Panc1 (cell line): ENCODE data around the gene SLC6A17.

Experiments used
- CTCF ChIP-seq: fragments of 450-650 bp; IDR thresholded peaks from 2 replicates; pipeline ENCODE4 v1.5.1; 2017; ENCODE audit warnings: mild to moderate bottlenecking
- POLR2AphosphoS5 ChIP-seq: IDR thresholded peaks from 2 replicates; pipeline ENCODE4 v1.6.1; 2012; ENCODE audit warnings: mild to moderate bottlenecking, low read depth, low read length, moderate library complexity
- SIN3A ChIP-seq: IDR thresholded peaks from 2 replicates; pipeline ENCODE4 v1.6.1; 2012; ENCODE audit warnings: low read depth, mild to moderate bottlenecking, low read length, moderate library complexity, borderline replicate concordance; ENCODE audit not compliant: insufficient read depth
- TCF7L2 ChIP-seq: IDR thresholded peaks from 2 replicates; pipeline ENCODE4 v1.6.1; 2011; ENCODE audit warnings: mild to moderate bottlenecking, low read depth, low read length, inconsistent platforms

DNA sequence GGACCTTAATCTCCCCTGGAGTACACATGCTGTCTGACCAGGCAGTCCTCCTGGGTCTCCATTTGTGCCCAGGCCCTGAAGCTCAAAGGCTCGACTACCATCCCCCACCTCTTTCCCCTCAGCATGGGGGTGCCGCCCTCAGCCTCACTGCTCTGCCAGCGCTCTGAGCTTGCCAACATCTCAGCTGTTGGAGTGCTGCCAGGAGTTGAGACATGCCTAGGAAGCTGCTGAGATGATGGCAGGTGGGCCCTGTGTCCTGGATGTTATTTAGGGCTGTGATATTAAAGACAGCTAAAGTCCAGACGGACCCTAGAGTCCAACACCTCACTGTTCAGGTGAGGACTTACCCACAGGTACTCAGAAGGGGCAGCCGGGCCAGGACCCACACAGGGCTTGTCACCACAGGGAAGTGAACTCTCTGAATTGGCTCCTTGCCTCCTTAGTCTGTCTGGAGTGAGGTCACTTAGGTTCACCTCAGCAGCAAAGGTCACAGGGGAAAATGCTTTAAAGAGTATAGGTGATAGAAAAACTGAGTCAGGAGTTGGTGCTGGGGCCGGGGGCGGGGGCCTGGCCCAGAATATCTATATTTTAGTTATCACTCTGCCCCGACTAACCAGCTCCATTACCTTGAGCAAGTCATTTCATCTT is 40.1 kb downstream of the SLC6A17 start:
- TF ChIP-seq CTCF (no peak), SIN3A (no peak), POLR2AphosphoS5 (no peak), TCF7L2 (no peak)
